GM18508 (cell line): ENCODE data around the gene KRTAP19-8.

Experiments
- ATAC-seq: cut with Tn5 transposase; IDR thresholded peaks from one replicate; pipeline ENCODE4 v1.9.1; 2021; ENCODE audit warnings: moderate number of reproducible peaks; ENCODE audit not compliant: insufficient read depth, unreplicated experiment

KRTAP19-8 gene, protein sequence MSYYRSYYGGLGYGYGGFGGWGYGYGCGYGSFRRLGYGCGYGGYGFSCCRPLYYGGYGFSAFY

GRCh38 chr21:31038376-31038775 lies at the start of gene KRTAP19-8:
TSS of gene KRTAP19-8 (minus strand) at chr21:31038476. CDS start at chr21:31038443, 33 bp downstream.
- no peak for ATAC-seq

DNA sequence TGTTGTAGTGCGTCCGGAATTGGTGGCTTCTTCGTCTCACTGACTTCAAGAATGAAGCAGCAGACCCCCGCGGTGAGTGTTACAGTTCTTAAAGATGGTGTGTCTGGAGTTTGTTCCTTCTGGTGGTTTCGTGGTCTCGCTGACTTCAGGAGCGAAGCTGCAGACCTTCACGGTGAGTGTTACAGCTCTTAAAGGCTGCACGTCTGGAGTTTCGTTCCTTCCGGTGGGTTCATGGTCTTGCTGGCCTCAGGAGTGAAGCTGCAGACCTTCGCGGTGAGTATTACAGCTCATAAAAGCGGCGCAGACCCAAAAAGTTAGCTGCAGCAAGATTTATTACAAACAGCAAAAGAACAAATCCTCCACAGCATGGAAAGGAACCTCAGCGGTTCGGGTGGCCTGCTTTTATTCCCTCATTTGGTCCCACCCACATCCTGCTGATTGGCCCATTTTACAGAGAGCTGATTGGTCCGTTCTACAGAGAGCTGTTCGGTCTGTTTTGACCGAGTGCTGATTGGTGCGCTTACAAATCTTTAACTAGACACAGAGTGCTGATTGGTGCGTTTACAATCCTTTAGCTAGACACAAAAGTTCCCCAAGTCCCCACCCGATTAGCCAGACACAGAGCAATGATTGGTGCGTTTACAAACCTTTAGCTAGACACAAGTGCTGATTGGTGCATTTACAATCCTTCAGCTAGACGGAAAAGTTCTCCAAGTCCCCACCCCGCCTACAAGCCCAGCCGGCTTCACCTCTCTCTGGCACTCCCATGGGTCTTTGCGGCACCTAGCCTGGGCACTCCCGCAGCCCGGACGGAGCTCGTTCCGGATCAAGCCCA lies 49.6 kb upstream of the KRTAP19-8 start:
- no peak for ATAC-seq

DNA sequence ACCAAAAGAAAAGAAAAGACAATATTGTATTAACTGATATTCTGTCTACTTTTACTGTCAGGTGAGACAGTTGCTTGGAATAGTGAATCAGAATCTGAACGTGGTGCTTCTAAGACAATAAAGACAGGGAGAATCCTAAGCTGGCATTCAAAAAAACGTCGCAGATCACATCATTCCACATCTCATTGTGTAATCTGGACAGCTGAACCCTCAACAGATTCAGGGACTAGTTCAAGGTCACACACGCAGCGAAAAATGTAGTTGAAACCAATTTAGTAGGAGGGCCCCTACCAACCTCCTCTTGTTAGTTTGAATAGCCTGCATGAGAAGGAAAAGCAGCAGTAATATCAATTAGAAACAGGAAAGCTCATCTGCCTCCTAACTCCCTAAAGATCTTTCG lies 46.4 kb upstream of the KRTAP19-8 start:
- ATAC-seq = no peak

DNA sequence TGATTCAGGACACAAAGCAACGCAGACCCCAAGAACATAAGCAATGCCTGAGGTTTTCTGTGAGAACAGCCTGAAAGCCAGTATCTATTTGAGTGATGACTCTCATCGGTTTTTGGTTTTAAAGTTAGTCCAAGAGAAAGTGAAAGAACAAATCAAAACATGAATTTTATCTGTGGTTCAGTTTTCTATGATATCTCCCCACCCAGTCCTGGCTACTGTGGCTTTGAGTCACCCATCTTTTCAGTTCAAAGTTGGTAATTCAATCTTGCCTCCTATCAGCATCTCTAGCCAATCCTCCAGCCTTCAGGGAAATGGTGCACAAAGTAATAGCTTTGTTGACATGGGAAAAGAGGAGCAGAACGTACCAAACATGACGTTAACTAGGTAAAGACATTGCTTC lies 40.5 kb upstream of the KRTAP19-8 start:
- peak; percentile 72 for ATAC-seq

GRCh38 chr21:31078216-31078615 lies 39.9 kb upstream of the KRTAP19-8 start:
- ATAC-seq = no peak

DNA sequence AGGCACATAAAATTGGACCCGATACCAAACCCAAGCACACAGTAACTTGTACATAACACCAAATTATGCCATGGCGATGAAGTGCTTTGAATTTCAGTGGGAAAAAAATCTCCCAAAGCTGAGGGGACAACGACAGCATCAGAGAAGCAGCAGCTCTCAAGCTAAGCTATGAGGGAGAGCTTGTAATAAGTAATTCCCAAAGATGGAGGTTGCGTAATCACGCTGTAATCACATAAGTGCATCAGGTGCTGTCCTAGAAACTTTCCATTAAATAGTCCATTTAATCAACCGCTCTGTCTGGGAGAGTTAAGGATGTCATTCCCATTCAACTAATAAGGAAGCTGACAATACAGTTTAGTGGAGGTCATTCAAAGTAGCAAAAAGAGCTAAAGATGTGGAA lies 37.6 kb upstream of the KRTAP19-8 start:
- ATAC-seq = no peak

DNA sequence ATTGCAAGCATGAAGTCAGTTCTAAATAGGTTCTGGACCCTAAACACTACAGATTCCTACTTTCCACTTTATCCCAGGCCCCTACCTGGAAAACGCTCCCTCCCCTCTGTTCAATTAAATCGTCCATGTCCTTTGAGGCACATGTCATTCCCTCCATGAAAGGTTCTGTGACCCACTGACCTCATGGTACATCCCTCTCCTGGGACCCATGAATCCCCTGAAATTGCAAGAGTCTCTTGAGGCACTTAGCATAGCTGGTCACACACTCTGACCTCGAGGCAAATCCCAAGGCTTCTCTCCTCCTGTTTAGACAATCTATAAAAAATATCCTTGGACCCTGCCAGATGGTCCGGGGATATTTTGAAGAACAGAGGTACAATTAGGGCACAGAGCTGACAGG lies 34.3 kb upstream of the KRTAP19-8 start:
- no peak for ATAC-seq

DNA sequence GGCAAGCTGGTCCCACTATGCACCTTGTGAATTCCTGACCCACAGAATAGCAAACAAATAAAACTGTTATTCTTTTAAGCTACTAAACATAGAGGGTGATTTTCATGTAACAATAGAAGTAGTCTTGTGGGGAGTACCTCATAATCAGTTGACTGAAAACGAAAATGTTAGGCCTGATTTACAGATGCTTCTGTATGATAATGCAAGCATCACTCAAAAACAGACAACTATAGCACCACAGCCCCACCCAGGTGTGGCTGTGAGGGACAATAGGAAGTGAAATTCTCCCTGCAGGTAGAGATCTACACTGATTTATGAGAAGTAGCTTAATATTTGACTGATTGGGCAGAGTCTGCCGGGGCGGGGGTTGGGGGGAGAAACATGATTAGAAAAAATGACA lies 26.5 kb upstream of the KRTAP19-8 start:
- peak; percentile 61 for ATAC-seq

- no peak for ATAC-seq
Observed at GRCh38 chr21:31052489-31053142, 14.3 kb upstream of the KRTAP19-8 start.

DNA sequence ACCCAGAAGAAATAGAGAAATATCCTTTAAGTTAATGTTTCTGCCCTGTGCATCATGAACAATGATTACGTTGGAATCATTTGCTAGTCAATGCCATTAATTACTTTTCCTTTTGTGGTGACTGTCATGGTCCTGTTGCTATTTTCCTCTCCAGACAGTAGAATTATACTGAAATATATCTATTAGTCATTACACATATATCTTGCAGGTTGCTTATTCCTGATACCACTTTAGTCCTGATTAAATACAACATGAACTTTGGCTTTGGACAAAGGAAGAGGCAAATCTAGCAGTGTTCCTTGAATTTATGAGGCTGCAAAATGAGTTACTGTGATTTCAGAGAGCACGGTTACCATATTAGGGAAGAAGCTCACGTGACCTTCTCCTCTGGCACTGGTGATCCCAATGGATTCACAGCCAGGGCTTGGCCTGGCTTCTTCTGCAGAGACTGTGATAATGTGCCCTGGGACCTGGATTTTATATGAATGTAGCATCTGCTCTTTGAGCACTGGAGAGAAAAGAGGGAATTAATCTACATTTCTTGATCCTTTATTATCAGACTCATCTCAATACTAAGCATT lies 12.4 kb upstream of the KRTAP19-8 start:
- ATAC-seq = no peak

- ATAC-seq = no peak
Observed at GRCh38 chr21:31045841-31046240, 7.6 kb upstream of the KRTAP19-8 start.

GRCh38 chr21:31043471-31043870 lies 5.2 kb upstream of the KRTAP19-8 start:
- ATAC-seq = no peak

DNA sequence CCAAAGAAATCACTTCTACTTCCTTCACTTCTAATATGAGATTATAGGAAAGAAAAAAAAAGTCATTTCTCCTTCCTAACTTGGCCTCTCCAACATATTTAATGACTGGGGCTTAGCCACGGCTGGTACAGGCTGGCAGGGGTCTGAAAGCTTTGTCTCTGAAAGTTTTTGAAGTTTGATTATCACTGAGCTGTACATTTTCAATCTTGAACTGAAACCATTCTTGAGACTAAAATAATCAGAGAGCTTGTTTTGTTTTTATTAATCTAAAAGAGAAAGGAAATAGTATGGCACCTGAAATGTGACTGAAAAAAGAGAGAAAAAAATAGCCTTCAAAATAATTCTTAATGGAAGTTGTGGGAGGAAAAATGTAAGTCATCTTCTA lies 3.8 kb upstream of the KRTAP19-8 start:
- peak; percentile 40 for ATAC-seq

DNA sequence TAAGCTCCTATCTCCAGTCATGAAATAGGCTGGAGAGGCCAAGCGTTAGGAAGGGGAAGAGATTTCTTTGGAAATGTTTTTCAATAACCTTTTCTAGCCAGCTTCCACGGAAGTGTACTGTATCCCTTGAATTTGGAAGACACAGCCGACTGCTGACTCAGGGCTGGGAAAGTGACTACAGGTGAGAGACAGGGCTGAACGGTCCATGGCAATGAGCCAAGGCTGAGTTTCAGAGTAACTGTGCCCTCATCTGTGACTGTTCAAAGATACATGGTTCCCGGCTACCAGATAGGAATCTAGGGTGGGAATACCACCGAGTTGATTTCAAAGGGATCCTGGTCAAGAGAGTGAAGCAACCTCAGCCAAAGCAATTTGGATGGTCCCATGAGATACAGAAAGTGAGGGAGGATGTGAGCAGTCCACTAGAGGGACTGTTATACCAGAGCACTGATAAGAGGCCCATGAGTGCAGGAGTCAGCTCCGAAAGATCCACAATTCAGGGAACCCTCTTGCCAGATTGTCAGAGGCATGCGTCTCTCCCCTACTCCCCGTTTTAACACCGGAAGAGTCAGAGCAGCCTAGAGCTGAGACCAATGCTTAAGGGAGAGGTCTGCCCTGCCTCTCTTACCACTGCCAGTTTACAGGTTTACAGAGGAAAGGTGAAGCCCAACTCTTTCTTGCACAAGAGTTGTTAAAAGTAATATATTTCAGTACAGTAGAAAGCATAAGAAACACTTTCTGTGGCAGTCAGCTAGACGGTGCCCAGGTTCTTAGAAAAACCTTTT lies 3.2 kb upstream of the KRTAP19-8 start:
- peak; percentile 30 for ATAC-seq

- no peak for ATAC-seq
Observed at GRCh38 chr21:31034378-31034777, 3.9 kb downstream of the KRTAP19-8 start.

GRCh38 chr21:31030367-31031106 lies 7.7 kb downstream of the KRTAP19-8 start:
- ATAC-seq = peak; percentile 72

GRCh38 chr21:31023680-31024079 lies 14.6 kb downstream of the KRTAP19-8 start:
- no peak for ATAC-seq

- ATAC-seq = no peak
Observed at GRCh38 chr21:31022306-31022705, 16.0 kb downstream of the KRTAP19-8 start.

GRCh38 chr21:31018232-31018631 lies 20.0 kb downstream of the KRTAP19-8 start:
- no peak for ATAC-seq

DNA sequence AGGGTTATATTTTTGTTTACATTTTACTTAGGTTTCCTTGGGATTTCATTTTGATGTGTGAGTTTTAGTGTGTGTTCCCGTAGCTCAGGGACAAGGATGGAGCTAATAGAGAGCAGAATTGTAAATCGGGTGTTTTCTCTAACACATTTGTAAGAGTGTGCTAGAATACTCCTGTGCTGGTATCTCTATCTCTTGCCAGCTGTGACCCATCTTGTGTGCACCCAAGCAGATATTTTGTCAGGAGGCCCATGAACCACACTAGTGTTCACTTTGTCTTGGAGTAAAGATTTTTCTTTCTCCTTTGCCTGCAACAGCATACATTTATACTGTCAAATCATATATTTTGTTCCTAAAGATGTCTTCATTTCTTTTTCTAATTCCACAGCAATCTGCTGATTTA lies 23.4 kb downstream of the KRTAP19-8 start:
- no peak for ATAC-seq
